ENCODE measurements around the gene RGP1.

DNA sequence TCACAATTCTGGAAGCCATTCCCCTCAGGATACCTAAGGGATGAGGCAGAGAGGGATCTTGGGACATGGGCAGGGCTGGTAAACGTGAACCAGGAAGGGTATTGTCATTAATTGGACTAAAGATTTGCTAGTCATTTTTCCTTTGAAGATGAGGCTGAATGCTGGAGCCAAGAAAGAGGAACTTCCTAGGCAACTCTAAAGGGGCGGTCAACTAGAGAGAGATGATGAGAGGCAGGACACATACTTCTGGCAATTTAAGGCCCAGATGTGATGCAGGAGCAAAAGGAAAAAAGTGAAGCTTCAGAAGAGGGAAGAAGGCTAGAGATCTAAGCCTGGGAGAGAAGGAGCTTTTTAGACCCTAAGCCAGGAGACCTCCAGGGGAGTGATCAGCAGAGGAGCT lies 5.6 kb upstream of the RGP1 start:
- TF ChIP-seq SLC30A9 (CRISPR knock-in tag; IDR thresholded peaks at IDR 0.05) (no peak), CAMTA2 (CRISPR knock-in tag; conservative IDR thresholded peaks at IDR 0.05) (no peak), ZNF124 (CRISPR knock-in tag; IDR thresholded peaks at IDR 0.05) (no peak)
